ENCODE measurements around the gene HMMR.
"Not testable (repeated sequence)": the region's sequence is repeated elsewhere in the genome, so short reads cannot be mapped to it uniquely, and the experiment has no call there.

HMMR gene

DNA sequence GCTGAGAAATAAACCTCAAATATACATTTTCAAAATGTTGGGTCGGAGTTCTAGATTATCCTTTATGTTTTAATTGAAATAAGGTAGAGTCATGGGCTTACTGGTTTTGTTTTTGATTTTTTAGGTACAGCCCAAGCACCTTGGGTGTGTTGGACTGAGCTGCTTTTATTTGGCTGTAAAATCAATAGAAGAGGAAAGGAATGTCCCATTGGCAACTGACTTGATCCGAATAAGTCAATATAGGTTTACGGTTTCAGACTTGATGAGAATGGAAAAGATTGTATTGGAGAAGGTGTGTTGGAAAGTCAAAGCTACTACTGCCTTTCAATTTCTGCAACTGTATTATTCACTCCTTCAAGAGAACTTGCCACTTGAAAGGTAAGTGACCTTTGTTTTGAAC lies 19.5 kb upstream of the HMMR start:
- Histone ChIP-seq H3K27ac (ENCODE audit: low read depth, low read length) (no peak overlapping the region), H3K9ac (ENCODE audit: low read length) (no peak overlapping the region), H3K4me1 (ENCODE audit: control insufficient read depth, insufficient read depth, low read length) (peaks cover 12% of the 10 kb centered on the region), H3K36me3 (ENCODE audit: control insufficient read depth, insufficient read depth, low read length) (peaks cover 76% of the 10 kb centered on the region), H3K9me3 (ENCODE audit: control insufficient read depth, insufficient read depth, low read depth, low read length) (no peaks in the 10 kb centered on the region), H3K4me3 (ENCODE audit: low read depth, low read length) (peak overlapping the region; percentile 92; the same call in 1 of the 2 replicates), H3K27me3 (ENCODE audit: control insufficient read depth, insufficient read depth, low read length) (no peaks in the 10 kb centered on the region)

DNA sequence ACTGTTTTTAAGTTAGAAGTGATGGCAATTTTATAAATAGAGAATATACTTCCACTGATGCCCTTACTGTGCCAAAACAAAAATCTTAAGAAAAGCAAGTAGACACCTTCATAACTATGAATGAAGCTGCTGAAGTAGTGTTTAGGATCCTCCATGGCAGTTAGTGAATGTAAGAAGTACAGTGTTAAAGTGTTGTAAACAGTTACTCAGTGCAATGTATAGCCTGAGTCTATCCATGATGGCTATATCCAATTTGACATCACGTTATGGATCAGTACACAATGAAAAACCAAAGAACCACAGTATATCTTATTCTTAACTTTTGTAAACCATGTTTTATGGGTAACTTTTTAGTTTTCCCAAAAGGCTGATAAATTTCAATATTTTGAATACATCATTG lies 15.9 kb upstream of the HMMR start:
- Histone ChIP-seq H3K27ac (ENCODE audit: low read depth, low read length) (no peak overlapping the region), H3K4me1 (ENCODE audit: control insufficient read depth, insufficient read depth, low read length) (peaks cover 5% of the 10 kb centered on the region; the same call in 1 of the 2 replicates), H3K9ac (ENCODE audit: low read length) (no peak overlapping the region), H3K4me3 (ENCODE audit: low read depth, low read length) (no peak overlapping the region), H3K36me3 (ENCODE audit: control insufficient read depth, insufficient read depth, low read length) (peaks cover 99% of the 10 kb centered on the region), H3K9me3 (ENCODE audit: control insufficient read depth, insufficient read depth, low read depth, low read length) (no peaks in the 10 kb centered on the region), H3K27me3 (ENCODE audit: control insufficient read depth, insufficient read depth, low read length) (no peaks in the 10 kb centered on the region)

DNA sequence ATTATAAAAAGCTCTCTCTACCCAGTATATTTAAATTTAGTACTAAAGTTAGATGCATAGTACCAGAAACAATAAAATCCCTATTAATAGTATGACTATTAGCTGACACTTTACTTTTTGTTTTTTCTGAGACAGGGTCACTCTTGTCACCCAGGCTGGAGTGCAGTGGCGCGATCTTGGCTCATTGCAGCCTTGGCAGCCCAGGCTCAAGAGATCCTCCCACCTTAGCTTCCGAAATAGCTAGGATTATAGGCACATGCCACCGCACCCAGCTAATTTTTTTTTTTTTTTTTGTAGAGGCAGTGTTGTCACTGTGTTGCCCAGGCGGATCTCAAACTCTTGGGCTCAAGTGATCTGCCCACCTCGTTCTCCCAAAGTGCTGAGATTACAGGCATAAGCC lies 15.1 kb upstream of the HMMR start:
- H3K9ac ChIP-seq (ENCODE audit: low read length), result no peak overlapping the region
- no peaks in the 10 kb centered on the region for H3K27me3 ChIP-seq (ENCODE audit: control insufficient read depth, insufficient read depth, low read length)
- H3K9me3 ChIP-seq (ENCODE audit: control insufficient read depth, insufficient read depth, low read depth, low read length), result no peaks in the 10 kb centered on the region
- H3K4me1 ChIP-seq (ENCODE audit: control insufficient read depth, insufficient read depth, low read length), result no peaks in the 10 kb centered on the region; the same call in 1 of the 2 replicates
- peaks cover 97% of the 10 kb centered on the region for H3K36me3 ChIP-seq (ENCODE audit: control insufficient read depth, insufficient read depth, low read length)
- H3K4me3 ChIP-seq (ENCODE audit: low read depth, low read length), result no peak overlapping the region
- H3K27ac ChIP-seq (ENCODE audit: low read depth, low read length), result no peak overlapping the region

DNA sequence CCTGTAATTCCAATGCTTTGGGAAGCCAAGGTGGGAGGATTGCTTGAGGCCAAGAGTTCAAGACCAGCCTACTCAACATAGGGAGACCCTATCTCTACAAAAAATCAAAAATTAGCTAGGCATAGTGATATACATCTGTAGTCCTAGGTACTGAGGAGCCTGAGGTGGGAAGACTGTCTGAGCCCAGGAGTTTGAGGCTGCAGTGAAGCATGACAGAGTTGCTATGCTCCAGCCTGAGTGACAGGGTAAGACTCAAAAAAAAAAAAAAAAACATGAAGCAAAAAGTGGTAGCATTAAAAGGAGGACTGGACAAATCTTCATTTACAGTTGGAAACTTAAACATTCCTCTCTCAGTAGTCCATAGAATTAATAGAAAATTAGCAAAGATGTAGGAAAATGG lies 13.2 kb upstream of the HMMR start:
- Histone ChIP-seq H3K36me3 (ENCODE audit: control insufficient read depth, insufficient read depth, low read length) (peaks cover 90% of the 10 kb centered on the region), H3K27ac (ENCODE audit: low read depth, low read length) (no peak overlapping the region), H3K27me3 (ENCODE audit: control insufficient read depth, insufficient read depth, low read length) (no peaks in the 10 kb centered on the region), H3K4me3 (ENCODE audit: low read depth, low read length) (no peak overlapping the region), H3K9me3 (ENCODE audit: control insufficient read depth, insufficient read depth, low read depth, low read length) (no peaks in the 10 kb centered on the region), H3K9ac (ENCODE audit: low read length) (no peak overlapping the region), H3K4me1 (ENCODE audit: control insufficient read depth, insufficient read depth, low read length) (no peaks in the 10 kb centered on the region; the same call in 1 of the 2 replicates)

DNA sequence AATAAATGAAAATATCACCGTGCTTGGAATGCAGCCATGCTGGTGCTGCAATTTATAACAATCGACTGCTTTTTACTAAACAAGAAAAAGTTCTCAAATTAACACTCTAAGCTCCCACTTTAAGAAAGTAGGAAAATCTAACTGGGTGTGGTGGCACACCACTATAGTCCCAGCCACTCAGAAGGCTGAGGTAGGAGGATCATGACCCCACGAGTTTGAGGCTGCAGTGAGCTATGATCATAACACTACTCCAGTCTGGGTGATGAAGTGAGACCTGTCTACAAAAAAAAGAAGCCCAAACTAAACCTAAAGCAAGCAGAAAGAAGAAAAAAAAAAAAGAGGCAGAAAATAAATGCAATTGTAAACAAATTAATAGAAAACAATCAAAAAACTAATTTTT lies 12.6 kb upstream of the HMMR start:
- no peaks in the 10 kb centered on the region; the same call in 1 of the 2 replicates for H3K4me1 ChIP-seq (ENCODE audit: control insufficient read depth, insufficient read depth, low read length)
- H3K27me3 ChIP-seq (ENCODE audit: control insufficient read depth, insufficient read depth, low read length), result no peaks in the 10 kb centered on the region
- no peak overlapping the region for H3K9ac ChIP-seq (ENCODE audit: low read length)
- H3K4me3 ChIP-seq (ENCODE audit: low read depth, low read length), result no peak overlapping the region
- no peak overlapping the region for H3K27ac ChIP-seq (ENCODE audit: low read depth, low read length)
- peaks cover 90% of the 10 kb centered on the region for H3K36me3 ChIP-seq (ENCODE audit: control insufficient read depth, insufficient read depth, low read length)
- no peaks in the 10 kb centered on the region for H3K9me3 ChIP-seq (ENCODE audit: control insufficient read depth, insufficient read depth, low read depth, low read length)

DNA sequence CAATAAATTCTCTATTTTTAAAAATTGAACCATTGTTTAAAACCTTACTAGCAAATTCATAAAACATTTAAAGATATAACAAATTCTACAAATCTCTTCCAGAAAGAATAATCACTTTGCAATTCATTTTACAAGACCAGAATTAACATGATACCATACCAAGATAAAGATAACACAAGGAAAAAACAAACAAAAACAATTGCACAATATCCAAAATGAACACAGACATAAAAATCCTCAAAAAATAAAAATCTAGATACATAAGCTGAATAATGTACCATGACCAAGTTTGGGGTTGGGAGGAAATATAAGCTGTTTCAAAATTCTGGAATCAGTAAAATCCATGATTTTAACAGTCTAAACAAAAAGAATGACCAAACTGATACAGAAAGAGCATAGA lies 11.9 kb upstream of the HMMR start:
- Histone ChIP-seq H3K27me3 (ENCODE audit: control insufficient read depth, insufficient read depth, low read length) (no peaks in the 10 kb centered on the region), H3K36me3 (ENCODE audit: control insufficient read depth, insufficient read depth, low read length) (peaks cover 91% of the 10 kb centered on the region), H3K9me3 (ENCODE audit: control insufficient read depth, insufficient read depth, low read depth, low read length) (no peaks in the 10 kb centered on the region), H3K9ac (ENCODE audit: low read length) (no peak overlapping the region), H3K27ac (ENCODE audit: low read depth, low read length) (no peak overlapping the region), H3K4me3 (ENCODE audit: low read depth, low read length) (no peak overlapping the region), H3K4me1 (ENCODE audit: control insufficient read depth, insufficient read depth, low read length) (no peaks in the 10 kb centered on the region; the same call in 1 of the 2 replicates)

DNA sequence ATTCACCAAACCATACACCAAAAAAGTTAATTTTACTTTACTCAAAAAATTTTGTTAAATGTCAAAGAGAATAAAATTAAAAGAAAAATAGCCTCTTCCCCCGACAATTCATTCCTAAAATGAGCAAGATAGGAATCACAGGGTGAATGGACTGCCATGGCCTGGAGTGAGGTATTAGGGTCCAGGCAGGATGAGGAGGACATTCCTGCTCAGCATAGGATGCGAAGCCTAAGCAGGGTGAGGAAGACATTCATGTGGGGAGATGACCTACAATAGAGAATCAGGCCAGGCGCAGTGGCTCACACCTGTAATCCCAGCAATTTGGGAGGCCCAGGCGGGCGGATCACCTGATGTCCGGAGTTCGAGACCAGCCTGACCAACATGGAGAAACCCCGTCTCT lies 8.9 kb upstream of the HMMR start:
- Histone ChIP-seq H3K9ac (ENCODE audit: low read length) (no peak overlapping the region), H3K36me3 (ENCODE audit: control insufficient read depth, insufficient read depth, low read length) (peaks cover 85% of the 10 kb centered on the region), H3K27ac (ENCODE audit: low read depth, low read length) (no peak overlapping the region), H3K9me3 (ENCODE audit: control insufficient read depth, insufficient read depth, low read depth, low read length) (no peaks in the 10 kb centered on the region), H3K4me3 (ENCODE audit: low read depth, low read length) (no peak overlapping the region), H3K4me1 (ENCODE audit: control insufficient read depth, insufficient read depth, low read length) (no peaks in the 10 kb centered on the region), H3K27me3 (ENCODE audit: control insufficient read depth, insufficient read depth, low read length) (no peaks in the 10 kb centered on the region)

DNA sequence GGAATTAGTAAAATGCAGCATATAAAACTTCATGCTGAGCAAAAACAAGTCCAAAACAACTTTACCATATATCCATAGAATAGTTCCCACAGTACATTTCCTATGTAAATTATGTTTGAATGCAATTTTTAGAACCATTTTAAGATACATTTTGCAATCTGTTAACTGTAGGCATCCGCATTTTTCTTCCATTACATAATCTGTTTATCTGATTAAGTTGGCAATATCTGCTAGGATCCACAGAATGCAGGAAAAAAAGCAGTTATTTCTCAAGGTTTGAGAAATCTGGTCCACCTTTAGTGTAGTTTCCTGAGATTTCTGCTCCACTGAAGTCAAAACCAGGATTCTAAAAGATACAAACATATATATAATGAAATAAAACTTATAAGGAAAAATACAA lies 6.7 kb upstream of the HMMR start:
- H3K27ac ChIP-seq (ENCODE audit: low read depth, low read length), result no peak overlapping the region
- no peak overlapping the region for H3K9ac ChIP-seq (ENCODE audit: low read length)
- no peaks in the 10 kb centered on the region for H3K27me3 ChIP-seq (ENCODE audit: control insufficient read depth, insufficient read depth, low read length)
- H3K36me3 ChIP-seq (ENCODE audit: control insufficient read depth, insufficient read depth, low read length), result peaks cover 64% of the 10 kb centered on the region
- H3K9me3 ChIP-seq (ENCODE audit: control insufficient read depth, insufficient read depth, low read depth, low read length), result no peaks in the 10 kb centered on the region
- no peaks in the 10 kb centered on the region for H3K4me1 ChIP-seq (ENCODE audit: control insufficient read depth, insufficient read depth, low read length)
- H3K4me3 ChIP-seq (ENCODE audit: low read depth, low read length), result no peak overlapping the region

DNA sequence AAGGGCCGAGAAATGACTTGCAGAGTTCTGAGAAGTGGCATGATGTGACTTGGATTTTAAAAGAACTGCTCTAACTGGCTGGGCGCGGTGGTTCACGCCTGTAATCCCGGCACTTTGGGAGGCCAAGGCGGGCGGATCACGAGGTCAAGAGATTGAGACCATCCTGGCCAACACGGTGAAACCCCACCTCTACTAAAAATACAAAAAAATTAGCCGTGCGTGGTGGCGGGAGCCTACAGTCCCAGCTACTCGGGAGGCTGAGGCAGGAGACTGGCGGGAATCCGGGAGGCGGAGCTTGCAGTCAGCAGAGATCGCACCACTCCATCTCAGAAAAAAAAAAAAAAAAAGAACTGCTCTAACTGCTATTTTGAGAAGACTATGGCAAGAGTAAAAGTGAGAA lies 5.0 kb upstream of the HMMR start:
- not testable (repeated sequence) for H3K9ac ChIP-seq (ENCODE audit: low read length); H3K27me3 ChIP-seq (ENCODE audit: control insufficient read depth, insufficient read depth, low read length)

DNA sequence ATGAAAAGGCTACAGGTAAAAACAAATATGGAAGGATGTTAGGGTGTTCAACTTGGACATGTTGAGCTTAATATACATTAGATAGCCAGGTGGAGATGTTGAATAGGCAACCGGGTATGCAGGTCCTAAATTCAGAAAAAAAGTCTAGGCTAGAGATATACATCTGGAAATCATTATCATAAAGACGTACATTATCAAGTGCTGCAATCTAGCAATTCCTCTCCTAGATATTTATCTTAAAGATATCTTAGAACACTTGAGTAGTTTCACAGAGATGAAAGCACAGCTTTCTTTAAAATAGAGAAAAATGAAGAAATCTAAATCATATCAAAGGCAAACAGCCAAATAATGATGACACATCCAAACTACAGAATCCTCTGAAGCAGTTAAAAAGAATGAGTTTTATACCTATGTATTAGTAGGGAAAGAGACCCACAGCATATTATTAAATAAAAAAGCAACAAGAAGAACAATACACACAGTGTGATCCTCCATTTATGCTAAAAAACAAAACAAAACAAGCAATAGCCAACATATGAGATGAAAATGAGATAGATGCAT lies 4.3 kb upstream of the HMMR start:
- H3K36me3 ChIP-seq (ENCODE audit: control insufficient read depth, insufficient read depth, low read length), result peaks cover 42% of the 10 kb centered on the region
- H3K9me3 ChIP-seq (ENCODE audit: control insufficient read depth, insufficient read depth, low read depth, low read length), result no peaks in the 10 kb centered on the region
- no peak overlapping the region for H3K4me3 ChIP-seq (ENCODE audit: low read depth, low read length)
- H3K4me1 ChIP-seq (ENCODE audit: control insufficient read depth, insufficient read depth, low read length), result no peaks in the 10 kb centered on the region
- no peak overlapping the region for H3K27ac ChIP-seq (ENCODE audit: low read depth, low read length)
- H3K9ac ChIP-seq (ENCODE audit: low read length), result no peak overlapping the region
- H3K27me3 ChIP-seq (ENCODE audit: control insufficient read depth, insufficient read depth, low read length), result no peaks in the 10 kb centered on the region

More for the DNA sequence above, 5.0 kb upstream of the HMMR start:
- H3K36me3 ChIP-seq (ENCODE audit: control insufficient read depth, insufficient read depth, low read length), result peaks cover 49% of the 10 kb centered on the region
- not testable (repeated sequence) for H3K4me3 ChIP-seq (ENCODE audit: low read depth, low read length); H3K9me3 ChIP-seq (ENCODE audit: control insufficient read depth, insufficient read depth, low read depth, low read length); H3K4me1 ChIP-seq (ENCODE audit: control insufficient read depth, insufficient read depth, low read length); H3K27ac ChIP-seq (ENCODE audit: low read depth, low read length)

DNA sequence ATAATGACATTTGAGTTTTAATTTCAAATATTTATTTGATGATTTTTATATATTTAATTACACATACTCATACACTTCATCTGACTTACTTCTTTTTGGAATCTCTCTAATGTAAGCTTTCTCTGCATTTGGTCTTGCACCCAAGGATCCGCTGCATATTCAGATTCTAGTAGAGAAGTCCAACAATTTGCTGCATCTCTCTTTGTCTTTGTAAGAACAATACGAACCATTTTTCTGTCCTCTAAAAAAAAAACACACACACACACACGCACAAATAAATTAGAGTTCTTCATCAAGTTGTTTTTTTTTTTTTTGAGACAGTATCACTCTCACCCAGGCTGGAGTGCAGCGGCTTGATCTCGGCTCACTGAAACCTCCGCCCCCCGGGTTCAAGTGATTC lies 3.6 kb upstream of the HMMR start:
- Histone ChIP-seq H3K36me3 (ENCODE audit: control insufficient read depth, insufficient read depth, low read length) (peaks cover 40% of the 10 kb centered on the region), H3K4me3 (ENCODE audit: low read depth, low read length) (no peak overlapping the region), H3K4me1 (ENCODE audit: control insufficient read depth, insufficient read depth, low read length) (peaks cover 2% of the 10 kb centered on the region; the same call in 1 of the 2 replicates), H3K9ac (ENCODE audit: low read length) (no peak overlapping the region), H3K27me3 (ENCODE audit: control insufficient read depth, insufficient read depth, low read length) (no peaks in the 10 kb centered on the region), H3K27ac (ENCODE audit: low read depth, low read length) (no peak overlapping the region), H3K9me3 (ENCODE audit: control insufficient read depth, insufficient read depth, low read depth, low read length) (no peaks in the 10 kb centered on the region)

Data from HUES6 (cell line).